Peyer's patch (tissue), 4 donors: ENCODE data around the gene TMEM117. TPM values are rescaled to one million over a fixed set of nuclear protein-coding genes. Genes with fewer than 3 reads are reported as not detected.

Experiments
- DNase-seq, 3 donors: peaks; one replicate each; pipeline ENCODE4 v3.0.0-alpha.2; 2017 to 2019
- H3K27ac ChIP-seq, 4 donors: fragments of 200-600 bp; sonication (generic); one replicate each; pipeline ENCODE4 v1.5.1; 2016 to 2019
- H3K27me3 ChIP-seq, 2 donors: fragments of 200-600 bp; sonication (generic); one replicate each; pipeline ENCODE4 v1.5.1; 2019
- H3K36me3 ChIP-seq, 3 donors: fragments of 200-600 bp; sonication (generic); one replicate each; pipeline ENCODE4 v1.5.1; 2016 to 2019
- H3K4me1 ChIP-seq, 4 donors: fragments of 200-600 bp; sonication (generic); one replicate each; pipeline ENCODE4 v1.5.1; 2016 to 2019
- H3K4me3 ChIP-seq, 4 donors: fragments of 200-600 bp; sonication (generic); 1 replicate in 3 of 4; 2 replicates in 1 of 4; pipeline ENCODE4 v1.5.1; 2016 to 2019; ENCODE audit warnings: mild to moderate bottlenecking in 1 of 4
- H3K9me3 ChIP-seq, 4 donors: fragments of 200-600 bp; sonication (generic); one replicate each; pipeline ENCODE4 v1.5.1; 2016 to 2019; ENCODE audit warnings: mild to moderate bottlenecking in 1 of 4
- POLR2A ChIP-seq, 2 donors: fragments of 450-650 bp; IDR thresholded peaks; one replicate each; pipeline ENCODE4 v1.5.1; 2017; ENCODE audit warnings: antibody characterized with exemption in 2 of 2, mild to moderate bottlenecking in 2 of 2, moderate library complexity in 2 of 2
- total RNA-seq, 4 donors: library from RNA; depleted of rRNA; stranded (reverse); fragments of >200 nt; gene quantifications; one replicate each; pipeline ENCODE4 v1.1.0, GENCODE V29; 2016
- TF ChIP-seq, protein P1 (sequence below), 6 experiments: fragments of 450-650 bp in 4 of 6; fragments of 200-600 bp in 2 of 6; sonication (generic) in 1 of 6; IDR thresholded peaks; one replicate each; pipeline ENCODE4 v1.5.1; 2017 to 2019; ENCODE audit warnings: antibody characterized with exemption in 6 of 6, mild to moderate bottlenecking in 3 of 6, moderate library complexity in 1 of 6

TMEM117 gene
- total RNA-seq, 4 donors from 2014 or later, result 10.7 to 60.1 (median 51.9) TPM

DNA sequence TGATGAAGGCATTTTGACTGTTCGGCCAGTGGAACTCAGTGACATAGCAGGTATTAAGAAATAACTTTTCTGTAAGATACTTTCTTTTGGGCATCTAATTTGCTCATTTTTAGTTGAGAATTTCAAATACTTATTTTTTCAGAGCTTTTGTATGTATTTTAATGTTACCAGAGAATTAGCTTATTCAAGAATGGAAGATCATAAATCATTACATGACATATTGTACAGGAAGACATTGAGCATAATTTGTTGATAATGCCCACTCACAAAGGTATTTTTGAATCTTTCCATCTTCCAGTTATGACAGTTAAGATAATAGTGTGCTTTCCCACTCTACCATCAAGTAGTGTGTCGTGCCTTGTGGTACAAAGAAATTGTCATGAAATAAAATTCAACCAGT, 36.5 kb downstream of the TMEM117 start:
- H3K4me3 ChIP-seq, result no peak overlapping the region
- H3K27me3 ChIP-seq, result no peaks in the 10 kb centered on the region
- TF ChIP-seq, protein P1, sequence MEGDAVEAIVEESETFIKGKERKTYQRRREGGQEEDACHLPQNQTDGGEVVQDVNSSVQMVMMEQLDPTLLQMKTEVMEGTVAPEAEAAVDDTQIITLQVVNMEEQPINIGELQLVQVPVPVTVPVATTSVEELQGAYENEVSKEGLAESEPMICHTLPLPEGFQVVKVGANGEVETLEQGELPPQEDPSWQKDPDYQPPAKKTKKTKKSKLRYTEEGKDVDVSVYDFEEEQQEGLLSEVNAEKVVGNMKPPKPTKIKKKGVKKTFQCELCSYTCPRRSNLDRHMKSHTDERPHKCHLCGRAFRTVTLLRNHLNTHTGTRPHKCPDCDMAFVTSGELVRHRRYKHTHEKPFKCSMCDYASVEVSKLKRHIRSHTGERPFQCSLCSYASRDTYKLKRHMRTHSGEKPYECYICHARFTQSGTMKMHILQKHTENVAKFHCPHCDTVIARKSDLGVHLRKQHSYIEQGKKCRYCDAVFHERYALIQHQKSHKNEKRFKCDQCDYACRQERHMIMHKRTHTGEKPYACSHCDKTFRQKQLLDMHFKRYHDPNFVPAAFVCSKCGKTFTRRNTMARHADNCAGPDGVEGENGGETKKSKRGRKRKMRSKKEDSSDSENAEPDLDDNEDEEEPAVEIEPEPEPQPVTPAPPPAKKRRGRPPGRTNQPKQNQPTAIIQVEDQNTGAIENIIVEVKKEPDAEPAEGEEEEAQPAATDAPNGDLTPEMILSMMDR (IDR thresholded peaks at IDR 0.05), result no peak
- no peak for TF ChIP-seq POLR2A (IDR thresholded peaks at IDR 0.05)
- H3K27ac ChIP-seq, result no peak overlapping the region
- H3K4me1 ChIP-seq, result no peaks in the 10 kb centered on the region
- no peaks in the 10 kb centered on the region for H3K36me3 ChIP-seq
- no peak for DNase-seq
- H3K9me3 ChIP-seq, result no peaks in the 10 kb centered on the region

DNA sequence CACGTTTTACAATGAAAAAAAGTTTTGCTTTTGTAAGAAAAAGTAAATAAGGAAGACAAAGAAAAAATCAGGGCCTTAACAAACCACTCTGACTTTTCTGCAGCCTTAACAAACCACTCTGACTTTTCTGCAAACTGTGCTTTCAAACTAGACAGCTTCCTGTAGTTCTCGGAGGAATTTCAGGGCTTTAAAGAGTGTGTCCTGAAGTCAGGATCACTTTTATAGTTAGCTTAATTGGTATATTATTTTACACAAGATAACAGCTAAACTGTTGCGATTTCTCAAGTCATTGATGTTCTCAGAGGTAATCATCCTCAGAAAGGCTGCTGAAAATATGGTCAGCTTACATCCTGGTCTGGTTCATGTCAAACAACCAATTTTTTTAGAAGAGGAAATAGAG, 42.2 kb downstream of the TMEM117 start:
- no peak for DNase-seq
- Histone ChIP-seq H3K4me3 (no peak overlapping the region), H3K36me3 (no peaks in the 10 kb centered on the region), H3K27me3 (no peaks in the 10 kb centered on the region), H3K27ac (no peak overlapping the region), H3K4me1 (no peaks in the 10 kb centered on the region), H3K9me3 (no peaks in the 10 kb centered on the region)
- TF ChIP-seq, protein P1 (IDR thresholded peaks at IDR 0.05), result no peak
- TF ChIP-seq POLR2A (IDR thresholded peaks at IDR 0.05), result no peak

DNA sequence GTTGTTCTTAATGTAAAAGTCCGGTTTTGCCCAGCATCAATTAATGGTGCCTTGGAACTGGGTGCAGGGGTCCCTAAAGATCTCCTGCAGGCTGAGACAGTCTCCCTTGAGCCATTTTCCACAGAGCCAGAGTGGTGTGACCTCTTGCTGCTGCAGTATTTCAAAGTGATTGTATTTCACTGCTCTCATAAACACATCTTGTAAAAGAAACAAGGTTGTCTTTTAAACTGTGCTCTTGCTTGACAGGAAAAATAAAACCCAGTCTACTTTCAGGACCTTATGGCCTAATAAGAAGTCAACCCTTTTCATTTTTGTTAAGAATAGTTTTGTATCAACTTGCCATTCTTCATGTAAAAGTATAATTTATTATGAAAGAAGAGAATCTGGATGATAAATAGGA, 44.7 kb downstream of the TMEM117 start:
- Histone ChIP-seq H3K9me3 (no peaks in the 10 kb centered on the region), H3K4me1 (no peaks in the 10 kb centered on the region), H3K27ac (no peak overlapping the region), H3K27me3 (no peaks in the 10 kb centered on the region), H3K36me3 (no peaks in the 10 kb centered on the region), H3K4me3 (no peak overlapping the region)
- DNase-seq, result no peak
- TF ChIP-seq POLR2A (IDR thresholded peaks at IDR 0.05), result no peak
- TF ChIP-seq, protein P1 (IDR thresholded peaks at IDR 0.05), result no peak

DNA sequence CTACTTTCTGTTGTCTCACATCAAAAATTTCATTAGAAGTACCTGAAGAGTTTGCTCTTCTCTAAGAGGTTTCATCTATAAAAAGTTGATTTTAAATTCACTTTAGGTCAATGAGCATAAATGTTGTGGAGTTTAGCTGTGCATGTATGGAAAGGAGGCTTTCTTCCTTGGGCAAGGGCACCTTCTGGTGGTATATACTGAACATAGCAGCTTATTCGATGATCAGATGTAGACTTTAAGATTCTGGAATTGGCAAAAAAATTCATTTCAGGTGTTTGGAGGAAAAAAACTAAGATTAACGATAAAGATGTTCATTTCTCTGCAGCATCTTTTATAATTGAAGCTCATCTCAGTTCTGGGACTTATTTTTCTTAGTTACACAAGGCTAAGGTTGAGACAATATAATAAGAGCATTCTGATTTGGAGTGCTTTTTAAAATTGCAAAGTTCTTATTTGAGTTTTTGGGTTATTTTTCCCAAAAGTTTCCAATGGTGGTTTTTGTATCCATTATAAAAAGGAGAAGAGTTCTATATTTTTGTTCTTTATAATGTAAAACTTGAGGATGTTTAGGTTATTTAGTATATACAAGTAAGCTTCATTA, 46.8 kb downstream of the TMEM117 start:
- Histone ChIP-seq H3K36me3 (no peaks in the 10 kb centered on the region), H3K27me3 (no peaks in the 10 kb centered on the region), H3K27ac (no peak overlapping the region), H3K9me3 (no peaks in the 10 kb centered on the region), H3K4me3 (no peak overlapping the region), H3K4me1 (no peaks in the 10 kb centered on the region)
- TF ChIP-seq, protein P1 (IDR thresholded peaks at IDR 0.05), result peak; percentile 27 to 93 (median 80)
- TF ChIP-seq POLR2A (IDR thresholded peaks at IDR 0.05), result no peak
- DNase-seq, result peak in 1 of 3 donors; percentile 51

DNA sequence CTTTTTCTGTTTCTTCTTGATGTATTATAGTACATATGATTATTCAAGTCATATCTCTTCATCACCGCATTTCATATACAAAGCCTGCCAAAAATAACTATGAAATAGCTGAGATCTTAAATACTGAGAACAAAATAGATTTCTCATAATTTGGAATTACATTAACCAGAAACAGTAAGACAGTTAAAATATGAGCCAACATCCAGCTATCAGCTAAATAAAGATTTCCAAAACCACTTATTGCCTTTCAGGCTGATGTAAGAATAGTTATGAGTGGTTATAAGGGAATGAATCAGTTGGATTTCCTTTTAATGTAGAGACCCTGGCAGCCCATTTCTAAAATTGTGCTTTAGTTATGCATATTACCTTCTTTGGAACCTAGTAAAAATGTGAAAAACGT, 47.4 kb downstream of the TMEM117 start:
- Histone ChIP-seq H3K27ac (no peak overlapping the region), H3K4me1 (no peaks in the 10 kb centered on the region), H3K4me3 (no peak overlapping the region), H3K36me3 (no peaks in the 10 kb centered on the region), H3K9me3 (no peaks in the 10 kb centered on the region), H3K27me3 (no peaks in the 10 kb centered on the region)
- no peak for DNase-seq
- no peak for TF ChIP-seq POLR2A (IDR thresholded peaks at IDR 0.05)
- TF ChIP-seq, protein P1 (IDR thresholded peaks at IDR 0.05), result no peak

DNA sequence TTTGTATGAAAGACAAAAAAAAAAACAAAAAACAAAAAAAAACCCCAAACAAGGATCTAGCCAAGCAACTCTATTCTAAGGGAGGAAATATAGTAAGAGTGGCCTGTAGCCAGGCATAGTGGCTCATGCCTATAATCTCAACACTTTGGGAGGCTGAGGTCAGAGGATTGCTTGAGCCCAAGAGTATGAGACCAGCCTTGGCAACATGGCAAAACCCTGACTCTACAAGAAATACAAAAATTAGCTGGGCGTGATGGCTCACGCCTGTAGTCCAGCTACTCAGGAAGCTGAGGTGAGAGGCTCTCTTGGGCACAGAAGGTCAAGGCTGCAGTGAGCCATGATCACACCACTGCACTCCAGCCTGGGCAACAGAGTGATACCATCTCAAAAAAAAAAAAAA, 47.9 kb downstream of the TMEM117 start:
- no peak overlapping the region for H3K27ac ChIP-seq
- H3K9me3 ChIP-seq, result no peaks in the 10 kb centered on the region
- no peaks in the 10 kb centered on the region for H3K27me3 ChIP-seq
- H3K4me3 ChIP-seq, result no peak overlapping the region
- DNase-seq, result no peak
- no peaks in the 10 kb centered on the region for H3K4me1 ChIP-seq
- no peaks in the 10 kb centered on the region for H3K36me3 ChIP-seq
- no peak for TF ChIP-seq POLR2A (IDR thresholded peaks at IDR 0.05)
- TF ChIP-seq, protein P1 (IDR thresholded peaks at IDR 0.05), result no peak
